AG09309 (cell line): ENCODE results near the gene RNF217.

ENCODE experiments used
- DNase-seq: peaks from one replicate; pipeline ENCODE4 v3.0.0-alpha.2; 2010; ENCODE audit warnings: low read depth
- H3K4me3 ChIP-seq: 2 replicates; pipeline ENCODE4 v1.5.1; 2011; ENCODE audit warnings: mild to moderate bottlenecking, low read depth, low read length, moderate library complexity; ENCODE audit not compliant: control insufficient read depth
- TF ChIP-seq, protein P1 (sequence below): IDR thresholded peaks from 2 replicates; pipeline ENCODE4 v1.5.1; 2011; ENCODE audit warnings: mild to moderate bottlenecking, low read depth, low read length, inconsistent platforms; ENCODE audit not compliant: insufficient read depth, control insufficient read depth; ENCODE audit errors: missing control alignments

RNF217 gene

DNA sequence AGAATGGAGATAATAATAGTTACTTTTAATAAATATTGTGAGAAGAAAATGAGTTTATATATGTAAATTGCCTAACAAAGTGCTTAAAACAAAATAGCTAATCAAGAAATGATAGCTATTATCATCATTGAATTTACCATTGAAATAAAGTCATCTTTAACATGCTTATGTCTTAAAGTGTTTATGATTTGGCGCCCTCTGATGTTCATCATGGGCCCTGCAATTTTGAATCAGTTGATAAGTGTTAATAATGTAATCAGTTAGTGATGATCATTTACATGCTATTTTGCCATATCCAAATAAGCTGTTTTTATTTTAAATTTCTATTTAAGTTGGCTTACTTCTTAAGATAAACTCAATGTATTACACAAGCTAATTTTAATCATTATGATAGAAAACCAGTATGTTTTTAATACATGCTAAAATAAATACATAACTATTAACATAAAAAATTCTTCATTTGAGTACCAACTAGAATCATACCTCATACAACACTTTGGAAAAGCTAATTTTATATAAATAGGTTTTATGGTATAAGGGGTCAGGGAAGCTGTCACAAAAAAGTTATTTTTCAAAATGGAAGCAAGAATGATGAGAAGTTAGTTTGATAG is 152.1 kb downstream of the RNF217 start:
- H3K4me3 ChIP-seq, result no peak overlapping the region
- DNase-seq, result no peak
- TF ChIP-seq, protein P1, sequence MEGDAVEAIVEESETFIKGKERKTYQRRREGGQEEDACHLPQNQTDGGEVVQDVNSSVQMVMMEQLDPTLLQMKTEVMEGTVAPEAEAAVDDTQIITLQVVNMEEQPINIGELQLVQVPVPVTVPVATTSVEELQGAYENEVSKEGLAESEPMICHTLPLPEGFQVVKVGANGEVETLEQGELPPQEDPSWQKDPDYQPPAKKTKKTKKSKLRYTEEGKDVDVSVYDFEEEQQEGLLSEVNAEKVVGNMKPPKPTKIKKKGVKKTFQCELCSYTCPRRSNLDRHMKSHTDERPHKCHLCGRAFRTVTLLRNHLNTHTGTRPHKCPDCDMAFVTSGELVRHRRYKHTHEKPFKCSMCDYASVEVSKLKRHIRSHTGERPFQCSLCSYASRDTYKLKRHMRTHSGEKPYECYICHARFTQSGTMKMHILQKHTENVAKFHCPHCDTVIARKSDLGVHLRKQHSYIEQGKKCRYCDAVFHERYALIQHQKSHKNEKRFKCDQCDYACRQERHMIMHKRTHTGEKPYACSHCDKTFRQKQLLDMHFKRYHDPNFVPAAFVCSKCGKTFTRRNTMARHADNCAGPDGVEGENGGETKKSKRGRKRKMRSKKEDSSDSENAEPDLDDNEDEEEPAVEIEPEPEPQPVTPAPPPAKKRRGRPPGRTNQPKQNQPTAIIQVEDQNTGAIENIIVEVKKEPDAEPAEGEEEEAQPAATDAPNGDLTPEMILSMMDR, result peak; percentile 69

- DNase-seq, result no peak
These were observed 153.9 kb downstream of the RNF217 start for GRCh38 chr6:125116170-125116569.

DNA sequence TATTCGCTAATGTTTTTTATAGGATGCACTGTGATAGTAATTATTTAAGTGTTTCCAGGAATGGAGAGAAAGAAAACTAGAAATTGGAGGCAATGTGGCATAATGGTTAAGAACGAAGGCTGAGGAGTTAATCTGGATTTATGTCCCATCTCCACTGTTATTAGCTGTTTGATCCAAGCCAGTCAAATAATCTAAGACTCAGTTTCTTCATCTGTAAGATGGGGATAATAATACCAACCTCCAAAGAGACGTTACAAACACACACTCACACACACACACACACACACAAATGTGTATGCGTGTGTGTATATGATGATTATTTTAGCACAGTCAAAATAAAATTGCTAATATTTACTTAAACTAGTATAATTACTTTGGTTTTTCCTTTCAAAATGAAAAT is 154.5 kb downstream of the RNF217 start:
- no peak overlapping the region for H3K4me3 ChIP-seq
- TF ChIP-seq, protein P1, result no peak
- no peak for DNase-seq

More at GRCh38 chr6:125116170-125116569, 153.9 kb downstream of the RNF217 start:
- TF ChIP-seq, protein P1, result no peak
- H3K4me3 ChIP-seq, result no peak overlapping the region

- TF ChIP-seq, protein P1, result no peak
- no peak for DNase-seq
These were observed 155.6 kb downstream of the RNF217 start for GRCh38 chr6:125117818-125118217.

DNA sequence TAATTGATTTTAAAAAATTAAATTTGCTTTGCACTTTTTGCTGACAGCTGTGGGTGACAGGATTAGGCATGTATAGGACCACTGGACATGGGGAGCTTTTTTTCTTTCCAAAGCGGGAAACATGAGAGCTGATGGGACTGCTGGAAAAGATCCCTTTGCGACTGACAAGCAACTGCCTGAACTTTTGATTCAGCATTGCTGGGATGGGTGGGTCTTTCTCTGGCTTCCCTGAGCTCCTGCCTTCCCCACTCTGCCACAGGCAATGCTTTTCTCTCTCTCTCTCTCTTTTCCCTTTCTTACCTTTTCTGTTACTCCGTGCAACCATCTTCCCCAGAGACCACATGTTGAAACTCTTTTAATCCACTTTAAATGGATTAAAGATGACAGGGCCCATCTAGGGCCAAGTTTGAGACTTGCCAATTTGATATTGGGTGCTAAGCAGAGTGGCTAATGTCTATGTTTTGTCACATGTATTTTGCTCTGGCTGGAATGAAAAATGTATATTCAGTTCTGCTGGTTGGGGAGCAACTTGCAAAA is 157.9 kb downstream of the RNF217 start:
- no peak overlapping the region for H3K4me3 ChIP-seq
- TF ChIP-seq, protein P1, result no peak
- DNase-seq, result no peak

More at GRCh38 chr6:125117818-125118217, 155.6 kb downstream of the RNF217 start:
- H3K4me3 ChIP-seq, result no peak overlapping the region

DNA sequence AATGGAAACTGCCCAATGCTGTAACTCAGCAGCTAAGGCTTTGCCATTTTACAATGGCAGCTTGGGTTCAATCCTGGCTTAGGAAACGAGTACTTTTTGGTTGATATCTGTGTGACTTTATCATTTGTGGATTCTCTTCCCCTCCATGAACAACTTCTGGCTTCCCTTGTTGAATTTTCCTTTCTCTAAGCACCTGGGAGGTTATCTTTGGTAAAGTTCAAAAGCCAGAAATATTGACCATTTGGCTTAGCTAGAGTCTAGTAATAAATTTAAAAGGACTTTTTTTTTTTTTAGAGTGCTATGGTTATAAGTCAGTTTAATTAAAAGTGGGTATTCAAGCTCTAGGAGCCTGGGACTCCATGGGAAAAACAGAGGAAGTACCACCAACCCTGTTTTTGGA is 159.7 kb downstream of the RNF217 start:
- no peak overlapping the region for H3K4me3 ChIP-seq
- TF ChIP-seq, protein P1, result no peak
- DNase-seq, result no peak
